ENCODE data around the gene KIAA1614. TPM values are rescaled to one million over a fixed set of nuclear protein-coding genes. Genes with fewer than 3 reads are reported as not detected.

Gene KIAA1614
- total and polyA plus RNA-seq, 10 of the 15 experiments (the other 5 are each of a cell fraction or from before 2014, with no cell fraction given), result 0.03 to 1.0 (median 0.26) TPM; not detected in 1

GRCh38 chr1:180973369-180973768, 60.7 kb downstream of the KIAA1614 start (continued):
- no peak for TF ChIP-seq BCLAF1 (IDR thresholded peaks at IDR 0.05)
- TF ChIP-seq E4F1 (IDR thresholded peaks at IDR 0.05; ENCODE audit: borderline replicate concordance, partially characterized antibody), result no peak
- TF ChIP-seq SMAD5 (IDR thresholded peaks at IDR 0.05; ENCODE audit: low read depth), result no peak
- no peak for TF ChIP-seq MTA2 (IDR thresholded peaks at IDR 0.05; ENCODE audit: low read depth)

GRCh38 chr1:180974236-180974635, 61.5 kb downstream of the KIAA1614 start:
- DNase-seq (ENCODE audit: low read depth, low spot score) (no peak), FAIRE-seq (peak; percentile 52), ATAC-seq (no peak)
- H4K20me1 ChIP-seq (ENCODE audit: control insufficient read depth, insufficient read depth), result no peaks in the 10 kb centered on the region
- BruUV-seq (replicated peaks), result no TSS peak
- no peak overlapping the region for H3K9ac ChIP-seq (ENCODE audit: control insufficient read depth, insufficient read depth, low read length)
- RAD21 ChIA-PET (ENCODE audit: unreplicated experiment), result no interaction called here
- H3K4me2 ChIP-seq (ENCODE audit: control insufficient read depth, insufficient read depth), result no peak overlapping the region
- no peak overlapping the region for H2AFZ ChIP-seq (ENCODE audit: control insufficient read depth, low read depth, low read length)
- H3K79me2 ChIP-seq (ENCODE audit: control insufficient read depth, insufficient read depth, low read length), result no peaks in the 10 kb centered on the region
- no peaks in the 10 kb centered on the region for H3K4me1 ChIP-seq (ENCODE audit: control insufficient read depth, insufficient read depth, low read length)
- H3K27ac ChIP-seq (ENCODE audit: control insufficient read depth, insufficient read depth), result no peak overlapping the region
- intact Hi-C loops (cut with micrococcal nuclease; ENCODE audit: unreplicated experiment) (no loop called here), in situ Hi-C loops (cut with MboI) (no loop called here)
- H3K9me3 ChIP-seq (replicated peaks; ENCODE audit: control insufficient read depth, insufficient read depth, low read length), result no peaks in the 10 kb centered on the region
- H3K4me3 ChIP-seq, result no peak overlapping the region
- WGBS (ENCODE audit: insufficient coverage, insufficient replicate concordance, low lambda C conversion rate, missing lambda C conversion rate), result 72% methylated on average over 4 of the region's 4 CpGs
- SMC1A ChIA-PET (ENCODE audit: uncharacterized antibody, unreplicated experiment), result interaction anchor here (0.9 to 2.9 kb wide), 2 partner anchors 8 to 93 kb away, joined by 3 to 14 read pairs; no protein-coding TSS in a partner anchor
- no peaks in the 10 kb centered on the region for H3K27me3 ChIP-seq (replicated peaks in 1 of 2; ENCODE audit: control insufficient read depth in 2 of 2, insufficient read depth in 2 of 2, low read length in 1 of 2)
- POLR2A ChIA-PET, result no interaction called here
- CTCF ChIA-PET, result no interaction called here
- peaks cover 19 to 31% of the 10 kb centered on the region in 2 experiments; a peak in 3 of 4 replicates for H3K36me3 ChIP-seq (ENCODE audit: control insufficient read depth in 2 of 2, insufficient read depth in 2 of 2, low read length in 1 of 2)
- TF ChIP-seq RAD21 (IDR thresholded peaks at IDR 0.05; ENCODE audit: insufficient read depth, low read depth, low read length) (no peak), ESRRA (IDR thresholded peaks at IDR 0.05; ENCODE audit: low read length) (no peak), IKZF2 (IDR thresholded peaks at IDR 0.05) (no peak), CBX5 (IDR thresholded peaks at IDR 0.05; ENCODE audit: low read depth) (no peak), SKIL (IDR thresholded peaks at IDR 0.05; ENCODE audit: low read depth, poor library complexity, severe bottlenecking) (no peak), NR2C1 (IDR thresholded peaks at IDR 0.05) (no peak), CTCF (IDR thresholded peaks at IDR 0.05 in 2 of 3, conservative IDR thresholded peaks at IDR 0.05 in 1 of 3; ENCODE audit: control insufficient read depth in 2 of 3, extremely low read depth in 1 of 3, insufficient read depth in 1 of 3, low read depth in 3 of 3, low read length in 3 of 3) (no peak), NR2F1 (conservative IDR thresholded peaks at IDR 0.05) (no peak), POU2F2 (IDR thresholded peaks at IDR 0.05; ENCODE audit: borderline replicate concordance, low read depth, low read length) (no peak), NBN (IDR thresholded peaks at IDR 0.05) (no peak), CREM (IDR thresholded peaks at IDR 0.05; ENCODE audit: low read depth) (no peak)

All from GM12878 (cell line).